ENCODE data around the gene RAP1GAP2.

DNA sequence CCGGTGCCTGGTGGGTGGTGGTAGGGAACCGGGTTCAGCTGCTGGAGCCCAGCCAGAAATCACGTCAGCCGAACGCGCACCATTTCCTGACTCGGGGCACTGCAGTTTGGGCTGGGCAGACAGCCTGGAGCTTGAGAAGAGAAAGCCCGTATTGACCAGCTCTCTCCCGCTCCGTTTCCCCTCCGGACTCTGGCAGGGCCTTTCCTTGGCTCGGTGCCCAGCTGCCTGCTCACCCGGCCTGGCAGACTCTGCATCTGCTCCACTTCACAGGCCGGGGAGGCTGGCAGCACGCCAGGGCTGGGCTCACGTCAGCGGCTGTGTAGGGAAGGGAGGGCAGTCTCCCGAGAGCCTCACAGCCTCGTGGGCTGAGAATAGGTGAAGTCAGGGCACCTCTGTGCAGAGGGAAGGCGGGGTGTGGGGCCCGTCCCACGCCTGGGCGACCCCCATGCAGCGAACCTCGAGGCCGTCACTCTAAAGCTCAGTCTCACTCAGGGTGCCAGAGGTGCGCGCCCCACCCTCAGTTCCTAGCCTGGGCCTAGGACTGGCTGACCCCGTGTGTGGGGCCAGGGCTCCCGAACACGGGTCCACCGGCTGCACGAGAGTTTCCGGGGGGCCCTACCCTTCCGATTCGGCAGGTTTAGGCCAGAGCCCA lies 208.0 kb downstream of the RAP1GAP2 start:
- TF ChIP-seq, protein P1, sequence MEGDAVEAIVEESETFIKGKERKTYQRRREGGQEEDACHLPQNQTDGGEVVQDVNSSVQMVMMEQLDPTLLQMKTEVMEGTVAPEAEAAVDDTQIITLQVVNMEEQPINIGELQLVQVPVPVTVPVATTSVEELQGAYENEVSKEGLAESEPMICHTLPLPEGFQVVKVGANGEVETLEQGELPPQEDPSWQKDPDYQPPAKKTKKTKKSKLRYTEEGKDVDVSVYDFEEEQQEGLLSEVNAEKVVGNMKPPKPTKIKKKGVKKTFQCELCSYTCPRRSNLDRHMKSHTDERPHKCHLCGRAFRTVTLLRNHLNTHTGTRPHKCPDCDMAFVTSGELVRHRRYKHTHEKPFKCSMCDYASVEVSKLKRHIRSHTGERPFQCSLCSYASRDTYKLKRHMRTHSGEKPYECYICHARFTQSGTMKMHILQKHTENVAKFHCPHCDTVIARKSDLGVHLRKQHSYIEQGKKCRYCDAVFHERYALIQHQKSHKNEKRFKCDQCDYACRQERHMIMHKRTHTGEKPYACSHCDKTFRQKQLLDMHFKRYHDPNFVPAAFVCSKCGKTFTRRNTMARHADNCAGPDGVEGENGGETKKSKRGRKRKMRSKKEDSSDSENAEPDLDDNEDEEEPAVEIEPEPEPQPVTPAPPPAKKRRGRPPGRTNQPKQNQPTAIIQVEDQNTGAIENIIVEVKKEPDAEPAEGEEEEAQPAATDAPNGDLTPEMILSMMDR (IDR thresholded peaks at IDR 0.05), result peak in 1 of 4 experiments; percentile 10
- peak; percentile 30 to 36 for TF ChIP-seq POLR2A (IDR thresholded peaks at IDR 0.05)

Measured in uterus (tissue), 2 donors.